VCaP (cell line): ENCODE results near the gene ARHGAP26.
A peak's percentile ranks its signal among the peaks of the same experiment; 100 is the strongest.

ENCODE experiments used
- H3K27ac ChIP-seq: fragments of 450-650 bp; 2 replicates; pipeline ENCODE4 v1.5.1; 2017
- TF ChIP-seq, protein P1 (sequence below): fragments of 450-650 bp; conservative IDR thresholded peaks from 2 replicates; pipeline ENCODE4 v1.5.1; 2017; ENCODE audit warnings: mild to moderate bottlenecking, moderate library complexity

The ARHGAP26 gene

DNA sequence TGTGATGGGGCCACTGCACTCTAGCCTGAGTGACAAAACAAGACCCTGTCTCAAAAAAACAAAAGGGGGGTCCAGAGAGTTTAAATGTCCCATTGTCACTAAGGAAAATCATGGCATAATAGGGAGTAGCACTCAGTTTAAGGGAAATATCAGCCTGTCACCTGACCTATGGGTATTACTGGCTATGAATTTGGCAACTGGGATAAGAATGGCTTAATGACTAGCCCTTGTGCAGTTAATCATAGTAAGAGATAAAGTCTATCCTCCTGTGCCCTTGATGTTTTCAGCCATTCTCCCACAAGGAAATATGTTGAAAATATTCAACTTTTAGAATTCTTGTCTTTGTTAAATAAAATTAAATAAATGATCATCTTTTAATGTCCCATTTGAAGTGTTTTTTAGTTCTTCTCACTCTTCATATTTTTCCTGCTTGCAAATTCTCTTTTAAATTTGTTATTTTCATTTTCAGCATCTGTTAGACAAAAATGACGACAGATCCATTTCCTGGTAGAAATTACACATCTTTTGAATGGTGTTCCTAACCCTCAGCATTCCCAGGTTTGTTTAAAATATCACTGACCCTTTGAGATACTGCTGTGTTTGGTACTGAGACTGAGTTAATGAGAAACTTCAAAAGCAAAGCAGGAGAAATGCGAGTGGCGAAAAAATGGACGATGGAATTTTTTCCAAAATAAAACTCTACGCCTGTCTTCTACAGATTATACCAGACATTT, 191.4 kb downstream of the ARHGAP26 start:
- H3K27ac ChIP-seq, result no peak overlapping the region
- TF ChIP-seq, protein P1, sequence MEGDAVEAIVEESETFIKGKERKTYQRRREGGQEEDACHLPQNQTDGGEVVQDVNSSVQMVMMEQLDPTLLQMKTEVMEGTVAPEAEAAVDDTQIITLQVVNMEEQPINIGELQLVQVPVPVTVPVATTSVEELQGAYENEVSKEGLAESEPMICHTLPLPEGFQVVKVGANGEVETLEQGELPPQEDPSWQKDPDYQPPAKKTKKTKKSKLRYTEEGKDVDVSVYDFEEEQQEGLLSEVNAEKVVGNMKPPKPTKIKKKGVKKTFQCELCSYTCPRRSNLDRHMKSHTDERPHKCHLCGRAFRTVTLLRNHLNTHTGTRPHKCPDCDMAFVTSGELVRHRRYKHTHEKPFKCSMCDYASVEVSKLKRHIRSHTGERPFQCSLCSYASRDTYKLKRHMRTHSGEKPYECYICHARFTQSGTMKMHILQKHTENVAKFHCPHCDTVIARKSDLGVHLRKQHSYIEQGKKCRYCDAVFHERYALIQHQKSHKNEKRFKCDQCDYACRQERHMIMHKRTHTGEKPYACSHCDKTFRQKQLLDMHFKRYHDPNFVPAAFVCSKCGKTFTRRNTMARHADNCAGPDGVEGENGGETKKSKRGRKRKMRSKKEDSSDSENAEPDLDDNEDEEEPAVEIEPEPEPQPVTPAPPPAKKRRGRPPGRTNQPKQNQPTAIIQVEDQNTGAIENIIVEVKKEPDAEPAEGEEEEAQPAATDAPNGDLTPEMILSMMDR, result no peak

DNA sequence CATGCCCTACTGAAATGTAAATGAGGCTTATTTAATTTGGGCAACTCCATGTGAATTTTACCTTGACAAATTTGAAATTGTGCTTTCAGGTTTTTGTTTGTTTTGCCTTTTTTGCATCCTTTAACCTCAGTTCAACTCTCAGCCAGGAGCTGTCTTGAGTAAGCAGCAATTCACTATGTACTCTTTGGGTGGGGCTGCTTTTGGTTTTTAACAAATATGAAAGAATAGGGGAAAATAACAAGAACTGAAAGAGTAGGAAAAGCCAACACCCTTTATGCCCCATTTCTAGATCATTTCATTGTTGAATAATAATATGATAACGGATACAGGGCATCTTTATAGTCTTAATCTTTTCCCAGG, 192.0 kb downstream of the ARHGAP26 start:
- TF ChIP-seq, protein P1, result no peak
- H3K27ac ChIP-seq, result no peak overlapping the region

DNA sequence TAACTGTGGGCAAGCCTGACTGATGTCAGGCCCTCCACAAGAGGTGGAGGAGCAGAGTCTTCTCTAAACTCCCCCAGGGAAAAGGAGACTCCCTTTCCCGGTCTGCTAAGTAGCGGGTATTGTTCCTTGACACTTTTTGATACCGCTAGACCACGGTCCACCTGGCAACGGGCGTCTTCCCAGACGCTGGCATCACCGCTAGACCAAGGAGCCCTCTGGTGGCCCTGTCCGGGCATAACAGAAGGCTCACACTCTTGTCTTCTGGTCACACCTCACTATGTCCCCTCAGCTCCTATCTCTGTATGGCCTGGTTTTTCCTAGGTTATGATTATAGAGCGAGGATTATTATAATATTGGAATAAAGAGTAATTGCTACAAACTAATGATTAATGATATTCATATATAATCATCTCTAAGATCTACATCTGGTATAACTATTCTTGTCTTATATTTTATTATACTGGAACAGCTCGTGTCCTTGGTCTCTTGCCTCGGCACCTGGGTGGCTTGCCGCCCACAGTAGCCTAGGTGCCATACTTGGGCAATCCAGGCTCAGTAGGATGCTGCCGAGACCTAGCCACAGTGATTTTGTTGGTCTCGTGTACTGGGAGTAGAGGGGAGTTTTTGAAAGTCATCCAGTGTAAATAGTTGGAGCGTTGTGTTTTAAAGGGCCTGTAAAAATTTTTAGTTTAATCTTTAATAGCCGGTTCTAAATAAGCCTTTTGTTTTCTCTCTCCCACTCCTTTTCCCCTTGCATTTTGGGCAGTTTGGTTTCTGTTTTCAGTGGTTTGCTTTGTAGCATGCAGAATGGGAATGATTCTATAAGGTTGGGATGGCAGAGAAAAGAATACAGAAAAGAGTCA, 195.3 kb downstream of the ARHGAP26 start:
- H3K27ac ChIP-seq, result peak overlapping the region; percentile 69
- TF ChIP-seq, protein P1, result peak; percentile 77

DNA sequence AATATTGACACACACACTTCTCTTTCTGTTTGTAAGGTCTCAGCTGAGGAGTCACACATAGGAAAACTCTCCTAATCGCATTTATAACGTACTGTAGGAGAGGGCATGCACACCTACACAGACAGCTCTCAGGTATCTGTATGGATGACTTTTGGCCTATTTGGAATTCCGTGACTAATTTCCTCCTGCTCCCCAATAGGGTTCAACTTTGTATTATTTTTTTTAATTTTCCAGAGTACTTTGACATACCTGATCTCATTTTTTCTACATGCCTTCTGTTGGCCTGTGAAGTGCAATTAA, 195.9 kb downstream of the ARHGAP26 start:
- H3K27ac ChIP-seq, result peak overlapping the region; percentile 69
- TF ChIP-seq, protein P1, result no peak

DNA sequence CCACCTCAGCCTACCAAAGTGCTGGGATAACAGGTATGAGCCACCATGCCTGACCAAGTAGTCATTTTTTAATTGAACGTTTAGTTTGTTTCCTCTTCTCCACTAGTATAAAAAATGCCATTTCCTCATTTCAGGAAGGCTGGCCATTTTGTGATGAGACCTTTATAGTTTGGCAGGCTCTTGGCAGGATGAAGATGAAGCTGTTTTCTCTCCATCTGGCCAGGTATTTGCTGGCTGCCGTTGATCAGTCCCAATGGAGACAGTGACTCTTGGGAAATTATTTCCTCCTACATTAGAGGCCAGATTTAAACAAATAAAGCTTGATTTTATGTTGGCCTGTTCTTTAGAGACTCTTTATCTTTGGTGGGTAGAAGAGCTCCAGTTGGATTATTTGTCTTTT, 199.0 kb downstream of the ARHGAP26 start:
- TF ChIP-seq, protein P1, result no peak
- no peak overlapping the region for H3K27ac ChIP-seq

DNA sequence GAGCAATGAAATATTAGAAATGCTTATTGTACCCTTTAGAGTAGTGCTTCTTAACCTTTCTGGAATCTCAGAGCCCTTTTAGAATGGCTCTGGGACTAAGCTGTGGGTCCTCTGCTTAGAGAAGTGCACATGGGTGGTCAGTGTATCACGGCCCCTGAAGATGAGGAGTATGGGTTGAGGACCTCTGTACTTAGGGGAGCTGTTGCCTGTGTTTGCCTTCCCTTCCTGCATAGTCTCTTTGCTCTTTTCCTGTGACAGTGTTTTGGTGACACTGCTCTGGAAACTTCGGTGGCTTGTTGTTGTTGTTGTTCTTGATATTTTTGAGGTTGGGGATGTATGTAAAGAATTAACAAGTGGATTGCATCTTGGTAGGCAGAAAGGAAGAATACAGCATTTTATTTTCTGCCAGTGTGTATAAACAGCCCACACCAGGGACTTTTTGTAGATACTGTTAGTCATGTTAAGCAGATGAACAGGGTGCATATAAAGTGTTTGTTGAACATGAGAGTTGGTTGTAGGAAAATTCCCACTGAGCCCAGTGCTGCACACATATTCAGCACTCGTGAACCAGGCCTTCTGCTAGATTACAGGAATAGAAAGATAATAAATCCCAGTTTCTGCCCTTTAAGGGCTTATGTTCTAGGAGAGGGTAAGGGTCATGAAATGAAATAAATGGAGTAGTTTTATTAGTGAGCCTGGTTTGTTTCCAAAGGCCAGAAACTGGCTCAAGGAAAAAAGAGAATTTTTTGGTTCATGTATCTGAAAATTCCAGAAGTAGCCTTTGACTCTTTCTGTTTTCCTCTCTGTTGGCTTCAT, 199.7 kb downstream of the ARHGAP26 start:
- no peak overlapping the region for H3K27ac ChIP-seq
- TF ChIP-seq, protein P1, result no peak

DNA sequence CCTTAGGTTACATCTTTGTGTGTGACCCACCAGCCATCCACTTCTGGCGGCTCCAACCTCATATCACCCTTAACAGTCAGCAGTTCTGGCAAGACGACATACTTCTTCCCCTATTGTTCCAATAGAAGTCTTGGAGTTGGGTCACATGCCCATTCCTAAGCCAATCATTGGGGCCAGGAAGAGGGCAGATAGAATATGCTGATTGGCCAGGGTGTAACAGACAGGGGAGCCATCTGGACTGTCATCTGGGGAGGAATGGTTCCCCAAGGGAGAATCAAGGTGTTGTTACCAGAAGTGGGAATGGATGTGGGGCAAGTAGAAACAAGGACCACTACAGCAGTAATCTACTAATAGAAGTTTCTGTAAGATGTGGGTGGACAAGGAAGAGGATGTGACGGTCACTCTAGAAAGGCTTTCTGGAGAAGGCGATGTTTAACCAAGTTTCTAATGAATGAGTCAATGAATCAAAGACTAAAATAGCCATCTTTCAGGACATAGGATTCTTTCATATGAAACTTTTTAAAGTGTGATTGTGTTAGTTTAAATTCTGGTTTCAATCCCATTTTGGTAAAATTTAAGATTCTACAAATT, 200.4 kb downstream of the ARHGAP26 start:
- TF ChIP-seq, protein P1, result no peak
- no peak overlapping the region for H3K27ac ChIP-seq
